ENCODE measurements around the gene CLN6.

Gene CLN6

GRCh38 chr15:68163191-68163590, 66.3 kb downstream of the CLN6 start:
- H3K4me3 ChIP-seq (ENCODE audit: low read depth, low read length): no peak overlapping the region
- H3K27me3 ChIP-seq (ENCODE audit: insufficient read depth, low read length): no peaks in the 10 kb centered on the region
- no peaks in the 10 kb centered on the region for H3K79me2 ChIP-seq (ENCODE audit: control insufficient read depth, insufficient read depth, low read length, poor library complexity)
- no peaks in the 10 kb centered on the region for H3K9me3 ChIP-seq (ENCODE audit: insufficient read depth, low read depth, low read length)
- no peak overlapping the region for H2AK5ac ChIP-seq (ENCODE audit: low read length)
- H2BK12ac ChIP-seq (ENCODE audit: low read length): no peak overlapping the region
- no peaks in the 10 kb centered on the region for H3K4me1 ChIP-seq (ENCODE audit: control insufficient read depth in 1 of 2, insufficient read depth in 2 of 2, low read length in 2 of 2)
- H4K91ac ChIP-seq (ENCODE audit: low read depth, low read length): no peak overlapping the region
- H4K12ac ChIP-seq (ENCODE audit: low read depth, low read length): no peak overlapping the region
- no peak overlapping the region for H3K4ac ChIP-seq (ENCODE audit: low read depth, low read length)
- H3K4me2 ChIP-seq (ENCODE audit: low read length): no peak overlapping the region
- no peak overlapping the region for H3K14ac ChIP-seq (ENCODE audit: low read length)
- H3K79me1 ChIP-seq (ENCODE audit: low read length): no peaks in the 10 kb centered on the region
- H2AFZ ChIP-seq (ENCODE audit: insufficient read depth, low read length, poor library complexity): no peak overlapping the region
- no peak overlapping the region for H3K27ac ChIP-seq (ENCODE audit: low read depth, low read length)
- no peak overlapping the region for H4K8ac ChIP-seq (ENCODE audit: low read depth, low read length)
- no peak for DNase-seq
- no peak overlapping the region for H2BK120ac ChIP-seq (ENCODE audit: insufficient read depth, low read length, poor library complexity)
- peaks cover 3 to 6% of the 10 kb centered on the region in 2 experiments for H3K36me3 ChIP-seq (ENCODE audit: control insufficient read depth in 1 of 2, insufficient read depth in 2 of 2, low read length in 2 of 2)
- H3K18ac ChIP-seq (ENCODE audit: low read length): no peak overlapping the region
- no peak overlapping the region for H2BK5ac ChIP-seq (ENCODE audit: low read depth, low read length, poor library complexity)
- no peak overlapping the region for H3K23ac ChIP-seq (ENCODE audit: low read length)
- H3K9ac ChIP-seq (ENCODE audit: low read length): no peak overlapping the region

- H3K4me3 ChIP-seq (ENCODE audit: low read depth, low read length): no peak overlapping the region
- peaks cover 0 to 2% of the 10 kb centered on the region in 2 experiments for H3K36me3 ChIP-seq (ENCODE audit: control insufficient read depth in 1 of 2, insufficient read depth in 2 of 2, low read length in 2 of 2)
- H3K79me2 ChIP-seq (ENCODE audit: control insufficient read depth, insufficient read depth, low read length, poor library complexity): no peaks in the 10 kb centered on the region
- H2BK120ac ChIP-seq (ENCODE audit: insufficient read depth, low read length, poor library complexity): no peak overlapping the region
- H2AK5ac ChIP-seq (ENCODE audit: low read length): no peak overlapping the region
- H3K14ac ChIP-seq (ENCODE audit: low read length): no peak overlapping the region
- H4K8ac ChIP-seq (ENCODE audit: low read depth, low read length): no peak overlapping the region
- no peak overlapping the region for H3K18ac ChIP-seq (ENCODE audit: low read length)
- no peaks in the 10 kb centered on the region for H3K27me3 ChIP-seq (ENCODE audit: insufficient read depth, low read length)
- no peak overlapping the region for H3K4me2 ChIP-seq (ENCODE audit: low read length)
- no peak overlapping the region for H3K9ac ChIP-seq (ENCODE audit: low read length)
- no peak overlapping the region for H2BK12ac ChIP-seq (ENCODE audit: low read length)
- no peak overlapping the region for H3K27ac ChIP-seq (ENCODE audit: low read depth, low read length)
- no peak for DNase-seq
- no peak overlapping the region for H4K91ac ChIP-seq (ENCODE audit: low read depth, low read length)
- H3K4ac ChIP-seq (ENCODE audit: low read depth, low read length): no peak overlapping the region
- no peak overlapping the region for H4K12ac ChIP-seq (ENCODE audit: low read depth, low read length)
- no peak overlapping the region for H2BK5ac ChIP-seq (ENCODE audit: low read depth, low read length, poor library complexity)
- H2AFZ ChIP-seq (ENCODE audit: insufficient read depth, low read length, poor library complexity): no peak overlapping the region
- H3K4me1 ChIP-seq (ENCODE audit: control insufficient read depth in 1 of 2, insufficient read depth in 2 of 2, low read length in 2 of 2): no peaks in the 10 kb centered on the region
- H3K23ac ChIP-seq (ENCODE audit: low read length): no peak overlapping the region
- no CpG with 5 or more reads among the region's 3 CpGs for WGBS (ENCODE audit: extremely low coverage, insufficient coverage, insufficient read length)
- H3K9me3 ChIP-seq (ENCODE audit: insufficient read depth, low read depth, low read length): no peaks in the 10 kb centered on the region
- no peaks in the 10 kb centered on the region for H3K79me1 ChIP-seq (ENCODE audit: low read length)
Observed at GRCh38 chr15:68158046-68158628, 71.4 kb downstream of the CLN6 start.

GRCh38 chr15:68157074-68157473, 72.5 kb downstream of the CLN6 start:
- Histone ChIP-seq H3K23ac (ENCODE audit: low read length) (no peak overlapping the region), H4K91ac (ENCODE audit: low read depth, low read length) (no peak overlapping the region), H4K8ac (ENCODE audit: low read depth, low read length) (no peak overlapping the region), H2AK5ac (ENCODE audit: low read length) (no peak overlapping the region), H3K18ac (ENCODE audit: low read length) (no peak overlapping the region), H3K9me3 (ENCODE audit: insufficient read depth, low read depth, low read length) (no peaks in the 10 kb centered on the region), H3K9ac (ENCODE audit: low read length) (no peak overlapping the region), H3K4me3 (ENCODE audit: low read depth, low read length) (no peak overlapping the region), H3K14ac (ENCODE audit: low read length) (no peak overlapping the region), H2BK120ac (ENCODE audit: insufficient read depth, low read length, poor library complexity) (no peak overlapping the region), H3K79me1 (ENCODE audit: low read length) (no peaks in the 10 kb centered on the region), H4K12ac (ENCODE audit: low read depth, low read length) (no peak overlapping the region), H2BK12ac (ENCODE audit: low read length) (no peak overlapping the region), H2BK5ac (ENCODE audit: low read depth, low read length, poor library complexity) (no peak overlapping the region), H3K4ac (ENCODE audit: low read depth, low read length) (no peak overlapping the region), H3K79me2 (ENCODE audit: control insufficient read depth, insufficient read depth, low read length, poor library complexity) (no peaks in the 10 kb centered on the region), H3K4me2 (ENCODE audit: low read length) (no peak overlapping the region), H3K27me3 (ENCODE audit: insufficient read depth, low read length) (no peaks in the 10 kb centered on the region), H3K27ac (ENCODE audit: low read depth, low read length) (no peak overlapping the region), H2AFZ (ENCODE audit: insufficient read depth, low read length, poor library complexity) (no peak overlapping the region), H3K4me1 (ENCODE audit: control insufficient read depth in 1 of 2, insufficient read depth in 2 of 2, low read length in 2 of 2) (no peaks in the 10 kb centered on the region), H3K36me3 (ENCODE audit: control insufficient read depth in 1 of 2, insufficient read depth in 2 of 2, low read length in 2 of 2) (peaks cover 0 to 2% of the 10 kb centered on the region in 2 experiments)
- no CpG with 5 or more reads among the region's 1 CpG for WGBS (ENCODE audit: extremely low coverage, insufficient coverage, insufficient read length)
- no peak for DNase-seq
